H1 (cell line): ENCODE measurements around the gene KIF27.
"Not testable (repeated sequence)": the region's sequence is repeated elsewhere in the genome, so short reads cannot be mapped to it uniquely, and the experiment has no call there.

Experiments
- CHD2 ChIP-seq: IDR thresholded peaks from 2 replicates; pipeline ENCODE4 v1.6.1; 2012; ENCODE audit warnings: low read length, improper control_type of control experiment
- CTCF ChIP-seq, 3 experiments: IDR thresholded peaks; 1 replicate in 2 of 3; 2 replicates in 1 of 3; pipeline versions ENCODE4 v1.5.1 to v1.6.1; 2011; ENCODE audit warnings: low read length in 3 of 3, mild to moderate bottlenecking in 3 of 3, inconsistent platforms in 2 of 3, low read depth in 1 of 3, moderate library complexity in 1 of 3; ENCODE audit not compliant: insufficient read depth in 1 of 3; ENCODE audit errors: control extremely low read depth in 1 of 3
- E2F6 ChIP-seq: IDR thresholded peaks from 2 replicates; pipeline ENCODE4 v1.6.1; 2012; ENCODE audit warnings: inconsistent platforms
- EP300 ChIP-seq, 2 experiments: IDR thresholded peaks; 1 replicate in 1 of 2; 2 replicates in 1 of 2; pipeline ENCODE4 v1.6.1; 2011 to 2012; ENCODE audit warnings: low read depth in 2 of 2, low read length in 2 of 2, mild to moderate bottlenecking in 2 of 2, borderline replicate concordance in 1 of 2, inconsistent platforms in 1 of 2, moderate library complexity in 1 of 2
- EZH2 ChIP-seq: fragments of 200-600 bp; sonication (generic); IDR thresholded peaks from 2 replicates; pipeline ENCODE4 v1.7.1; 2012; ENCODE audit warnings: low read depth, mild to moderate bottlenecking, moderate library complexity, low read length, inconsistent platforms; ENCODE audit not compliant: severe bottlenecking
- HDAC2 ChIP-seq, 2 experiments: fragments of 300-600 bp in 1 of 2; sonication (generic) in 1 of 2; IDR thresholded peaks; 2 replicates each; pipeline ENCODE4 v1.6.1; 2011 to 2012; ENCODE audit warnings: low read depth in 2 of 2, low read length in 2 of 2, mild to moderate bottlenecking in 2 of 2, moderate library complexity in 2 of 2, borderline replicate concordance in 1 of 2, inconsistent platforms in 1 of 2
- MAX ChIP-seq: IDR thresholded peaks from 2 replicates; pipeline ENCODE4 v1.6.1; 2012; ENCODE audit warnings: inconsistent platforms
- NRF1 ChIP-seq: IDR thresholded peaks from 2 replicates; pipeline ENCODE4 v1.6.1; 2011; ENCODE audit warnings: mild to moderate bottlenecking, low read depth, low read length, improper control_type of control experiment
- POLR2A ChIP-seq, 2 experiments: IDR thresholded peaks; 1 replicate in 1 of 2; 2 replicates in 1 of 2; pipeline ENCODE4 v1.6.1; 2011; ENCODE audit warnings: low read depth in 2 of 2, low read length in 2 of 2, mild to moderate bottlenecking in 2 of 2; ENCODE audit errors: control extremely low read depth in 1 of 2
- POLR2AphosphoS5 ChIP-seq: IDR thresholded peaks from 2 replicates; pipeline ENCODE4 v1.6.1; 2011; ENCODE audit warnings: low read depth, low read length
- RBBP5 ChIP-seq: IDR thresholded peaks from 2 replicates; pipeline ENCODE4 v1.7.1; 2012; ENCODE audit warnings: low read depth, mild to moderate bottlenecking, inconsistent platforms, low read length, moderate library complexity, borderline replicate concordance
- SP1 ChIP-seq: IDR thresholded peaks from 2 replicates; pipeline ENCODE4 v1.6.1; 2011; ENCODE audit warnings: low read depth, low read length
- SUZ12 ChIP-seq: fragments of 200-600 bp; sonication (generic); IDR thresholded peaks from 2 replicates; pipeline ENCODE4 v1.6.1; 2012; ENCODE audit warnings: mild to moderate bottlenecking, inconsistent platforms, low read length, moderate library complexity, mixed read lengths
- ZNF274 ChIP-seq: IDR thresholded peaks from 2 replicates; pipeline ENCODE4 v1.7.0; 2012; ENCODE audit warnings: low read length, borderline replicate concordance; ENCODE audit errors: extremely low read depth

GRCh38 chr9:83881687-83882408 lies 39.4 kb downstream of the KIF27 start:
- not testable (repeated sequence) for TF ChIP-seq CTCF (IDR thresholded peaks at IDR 0.05; ENCODE audit: control extremely low read depth in 1 of 3, insufficient read depth in 1 of 3, low read depth in 1 of 3, low read length in 3 of 3); POLR2AphosphoS5; SP1; EZH2; POLR2A (IDR thresholded peaks at IDR 0.05; ENCODE audit: control extremely low read depth in 1 of 2, low read depth in 2 of 2, low read length in 2 of 2); RBBP5; SUZ12; NRF1; E2F6; ZNF274; MAX; HDAC2 (IDR thresholded peaks at IDR 0.05; ENCODE audit: borderline replicate concordance in 1 of 2, low read depth in 2 of 2, low read length in 2 of 2); CHD2; EP300 (IDR thresholded peaks at IDR 0.05; ENCODE audit: borderline replicate concordance in 1 of 2, low read depth in 2 of 2, low read length in 2 of 2)
